Measurements from ENCODE around the gene MARK4.
A peak's percentile ranks its signal among the peaks of the same experiment; 100 is the strongest.
"Not testable (repeated sequence)": the region's sequence is repeated elsewhere in the genome, so short reads cannot be mapped to it uniquely, and the experiment has no call there.

Gene MARK4

GRCh38 chr19:45322744-45323281, 71.7 kb downstream of the MARK4 start, which contains the start of gene CKM:
Gene CKM, minus strand, starts transcription at chr19:45322875. Its CDS starts 3,162 bp downstream, at chr19:45319713.
- DNase-seq (ENCODE audit: low read depth) = no peak
- peak within 1 kb of the TSS; percentile 32 for H3K4me3 ChIP-seq (ENCODE audit: low read length)
- TF ChIP-seq CTCF (conservative IDR thresholded peaks at IDR 0.05; ENCODE audit: low read depth, low read length) = no peak

GRCh38 chr19:45323671-45324081, 72.6 kb downstream of the MARK4 start:
- no peak for DNase-seq (ENCODE audit: low read depth)
- no peak for TF ChIP-seq CTCF (conservative IDR thresholded peaks at IDR 0.05; ENCODE audit: low read depth, low read length)
- peak overlapping the region; percentile 32 for H3K4me3 ChIP-seq (ENCODE audit: low read length)

- TF ChIP-seq CTCF (conservative IDR thresholded peaks at IDR 0.05; ENCODE audit: low read depth, low read length) = no peak
- no peak overlapping the region for H3K4me3 ChIP-seq (ENCODE audit: low read length)
- no peak for DNase-seq (ENCODE audit: low read depth)
Measured at GRCh38 chr19:45324349-45324907, 73.4 kb downstream of the MARK4 start.

- TF ChIP-seq CTCF (conservative IDR thresholded peaks at IDR 0.05; ENCODE audit: low read depth, low read length) = no peak
- no peak for DNase-seq (ENCODE audit: low read depth)
- H3K4me3 ChIP-seq (ENCODE audit: low read length) = no peak overlapping the region
Measured at GRCh38 chr19:45327404-45328143, 76.5 kb downstream of the MARK4 start.

- no peak overlapping the region for H3K4me3 ChIP-seq (ENCODE audit: low read length)
- DNase-seq (ENCODE audit: low read depth) = no peak
- no peak for TF ChIP-seq CTCF (conservative IDR thresholded peaks at IDR 0.05; ENCODE audit: low read depth, low read length)
Measured at GRCh38 chr19:45331411-45331810, 80.3 kb downstream of the MARK4 start.

GRCh38 chr19:45333609-45334303, 82.7 kb downstream of the MARK4 start:
- TF ChIP-seq CTCF (conservative IDR thresholded peaks at IDR 0.05; ENCODE audit: low read depth, low read length) = no peak
- no peak for DNase-seq (ENCODE audit: low read depth)
- H3K4me3 ChIP-seq (ENCODE audit: low read length) = no peak overlapping the region

- DNase-seq (ENCODE audit: low read depth); H3K4me3 ChIP-seq (ENCODE audit: low read length): not testable (repeated sequence)
Measured at GRCh38 chr19:45334881-45335280, 83.8 kb downstream of the MARK4 start.

Measured in retinal pigment epithelial cell (primary cell).